Breast epithelium (tissue), 4 donors: ENCODE measurements around the gene CADPS2. TPM values are rescaled to one million over a fixed set of nuclear protein-coding genes. Genes with fewer than 3 reads are reported as not detected.

ENCODE experiments used
- DNase-seq, 2 donors: peaks; one replicate each; pipeline ENCODE4 v3.0.0-alpha.2; 2019; ENCODE audit warnings: low spot score in 2 of 2
- H3K27ac ChIP-seq, 2 donors: fragments of 200-600 bp; sonication (generic) in 1 of 2; one replicate each; pipeline ENCODE4 v1.5.1; 2016 to 2019; ENCODE audit warnings: mild to moderate bottlenecking in 1 of 2
- H3K27me3 ChIP-seq, 2 donors: fragments of 200-600 bp; sonication (generic) in 1 of 2; one replicate each; pipeline versions ENCODE4 v1.5.1 to v1.6.0; 2017 to 2019; ENCODE audit warnings: control low read depth in 1 of 2, mild to moderate bottlenecking in 1 of 2
- H3K36me3 ChIP-seq: fragments of 200-600 bp; one replicate; pipeline ENCODE4 v1.5.1; 2019
- H3K4me1 ChIP-seq, 2 donors: fragments of 200-600 bp; sonication (generic); one replicate each; pipeline ENCODE4 v1.5.1; 2016 to 2019; ENCODE audit warnings: control low read depth in 1 of 2
- H3K4me3 ChIP-seq, 3 donors: fragments of 200-600 bp; sonication (generic); 1 replicate in 2 of 3; 2 replicates in 1 of 3; pipeline ENCODE4 v1.5.1; 2016 to 2019; ENCODE audit warnings: mild to moderate bottlenecking in 3 of 3, moderate library complexity in 2 of 3
- H3K9me3 ChIP-seq, 2 donors: fragments of 200-600 bp; sonication (generic) in 1 of 2; one replicate each; pipeline ENCODE4 v1.5.1; 2016 to 2019; ENCODE audit warnings: control low read depth in 1 of 2
- POLR2A ChIP-seq: fragments of 450-650 bp; IDR thresholded peaks from one replicate; pipeline ENCODE4 v1.6.1; 2016; ENCODE audit warnings: antibody characterized with exemption, mild to moderate bottlenecking, moderate library complexity
- POLR2AphosphoS5 ChIP-seq, 3 donors: sonication (generic); formaldehyde crosslinking; IDR thresholded peaks; one replicate each; pipeline ENCODE4 v1.6.1; 2017; ENCODE audit warnings: antibody characterized with exemption in 3 of 3
- intact Hi-C: fragments of 100-400 bp; cut with DNase I; formaldehyde crosslinking; loops from one replicate; pipeline ENCODE4 v1.15.1; 2023; ENCODE audit warnings: low total_unique reads
- total RNA-seq, 3 donors: library from RNA; depleted of rRNA; stranded (reverse); fragments of >200 nt; gene quantifications; one replicate each; pipeline ENCODE4 v1.1.0, GENCODE V29; 2016
- TF ChIP-seq, protein P1 (sequence below), 3 donors: fragments of 450-650 bp; IDR thresholded peaks; one replicate each; pipeline ENCODE4 v1.5.1; 2016 to 2017; ENCODE audit warnings: antibody characterized with exemption in 3 of 3, mild to moderate bottlenecking in 3 of 3, moderate library complexity in 3 of 3

CADPS2 gene
- total RNA-seq, 3 donors from 2014 or later, result 12.3 to 67.5 (median 66.5) TPM

DNA sequence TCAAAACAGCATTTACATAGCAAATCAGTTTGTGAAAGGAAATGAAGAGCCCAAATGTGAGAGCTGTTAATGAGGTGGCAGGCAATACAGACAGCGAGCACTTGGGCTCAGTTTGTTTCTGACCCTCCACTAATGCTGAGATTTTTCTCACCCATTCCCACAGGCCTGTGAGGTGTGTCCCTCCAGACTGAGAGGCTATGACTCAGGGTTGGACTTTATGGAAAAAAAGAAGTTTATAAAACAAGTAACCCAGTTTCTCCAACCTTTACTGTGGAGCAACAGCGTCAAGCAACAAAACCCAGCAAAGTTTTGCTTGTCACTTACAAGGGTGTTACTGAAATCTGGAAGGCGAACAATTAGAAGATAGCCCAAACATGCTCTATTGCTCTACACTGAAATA is 576.8 kb downstream of the CADPS2 start:
- TF ChIP-seq POLR2A, result no peak
- TF ChIP-seq, protein P1, sequence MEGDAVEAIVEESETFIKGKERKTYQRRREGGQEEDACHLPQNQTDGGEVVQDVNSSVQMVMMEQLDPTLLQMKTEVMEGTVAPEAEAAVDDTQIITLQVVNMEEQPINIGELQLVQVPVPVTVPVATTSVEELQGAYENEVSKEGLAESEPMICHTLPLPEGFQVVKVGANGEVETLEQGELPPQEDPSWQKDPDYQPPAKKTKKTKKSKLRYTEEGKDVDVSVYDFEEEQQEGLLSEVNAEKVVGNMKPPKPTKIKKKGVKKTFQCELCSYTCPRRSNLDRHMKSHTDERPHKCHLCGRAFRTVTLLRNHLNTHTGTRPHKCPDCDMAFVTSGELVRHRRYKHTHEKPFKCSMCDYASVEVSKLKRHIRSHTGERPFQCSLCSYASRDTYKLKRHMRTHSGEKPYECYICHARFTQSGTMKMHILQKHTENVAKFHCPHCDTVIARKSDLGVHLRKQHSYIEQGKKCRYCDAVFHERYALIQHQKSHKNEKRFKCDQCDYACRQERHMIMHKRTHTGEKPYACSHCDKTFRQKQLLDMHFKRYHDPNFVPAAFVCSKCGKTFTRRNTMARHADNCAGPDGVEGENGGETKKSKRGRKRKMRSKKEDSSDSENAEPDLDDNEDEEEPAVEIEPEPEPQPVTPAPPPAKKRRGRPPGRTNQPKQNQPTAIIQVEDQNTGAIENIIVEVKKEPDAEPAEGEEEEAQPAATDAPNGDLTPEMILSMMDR (IDR thresholded peaks at IDR 0.05), result no peak
- no peak for TF ChIP-seq POLR2AphosphoS5 (IDR thresholded peaks at IDR 0.05)
- Histone ChIP-seq H3K4me1 (peaks cover 7 to 20% of the 10 kb centered on the region in 2 donors), H3K27me3 (peaks cover 5 to 100% of the 10 kb centered on the region in 2 donors), H3K27ac (no peak overlapping the region), H3K36me3 (no peaks in the 10 kb centered on the region), H3K9me3 (no peaks in the 10 kb centered on the region), H3K4me3 (no peak overlapping the region)
- DNase-seq, result no peak
- intact Hi-C loops, result no loop called here

DNA sequence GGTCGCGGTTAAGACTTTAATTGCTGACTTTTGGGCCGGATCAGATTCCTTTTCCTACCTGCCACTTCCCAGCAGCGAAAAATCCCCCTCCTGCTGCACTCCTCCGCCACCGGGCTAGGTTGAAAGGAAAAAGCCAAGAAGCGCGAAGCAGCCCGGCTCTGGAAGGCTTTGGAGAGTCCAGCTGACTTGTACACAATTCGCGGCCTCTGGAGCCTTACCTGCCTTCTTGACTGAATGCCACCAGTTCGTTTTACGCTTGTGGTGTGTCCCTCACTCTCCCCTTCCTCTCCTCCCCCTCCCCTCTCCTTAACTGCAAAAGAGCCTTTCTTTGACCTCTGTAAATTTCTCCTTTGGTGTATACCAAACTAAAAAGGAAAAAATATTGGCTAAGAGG is 579.0 kb downstream of the CADPS2 start:
- TF ChIP-seq POLR2AphosphoS5 (IDR thresholded peaks at IDR 0.05), result no peak
- TF ChIP-seq, protein P1 (IDR thresholded peaks at IDR 0.05), result no peak
- no peak for TF ChIP-seq POLR2A
- Histone ChIP-seq H3K36me3 (no peaks in the 10 kb centered on the region), H3K4me1 (peaks cover 7 to 20% of the 10 kb centered on the region in 2 donors), H3K4me3 (no peak overlapping the region), H3K9me3 (no peaks in the 10 kb centered on the region), H3K27ac (no peak overlapping the region), H3K27me3 (peaks cover 10 to 100% of the 10 kb centered on the region in 2 donors)
- intact Hi-C loops, result no loop called here
- no peak for DNase-seq

DNA sequence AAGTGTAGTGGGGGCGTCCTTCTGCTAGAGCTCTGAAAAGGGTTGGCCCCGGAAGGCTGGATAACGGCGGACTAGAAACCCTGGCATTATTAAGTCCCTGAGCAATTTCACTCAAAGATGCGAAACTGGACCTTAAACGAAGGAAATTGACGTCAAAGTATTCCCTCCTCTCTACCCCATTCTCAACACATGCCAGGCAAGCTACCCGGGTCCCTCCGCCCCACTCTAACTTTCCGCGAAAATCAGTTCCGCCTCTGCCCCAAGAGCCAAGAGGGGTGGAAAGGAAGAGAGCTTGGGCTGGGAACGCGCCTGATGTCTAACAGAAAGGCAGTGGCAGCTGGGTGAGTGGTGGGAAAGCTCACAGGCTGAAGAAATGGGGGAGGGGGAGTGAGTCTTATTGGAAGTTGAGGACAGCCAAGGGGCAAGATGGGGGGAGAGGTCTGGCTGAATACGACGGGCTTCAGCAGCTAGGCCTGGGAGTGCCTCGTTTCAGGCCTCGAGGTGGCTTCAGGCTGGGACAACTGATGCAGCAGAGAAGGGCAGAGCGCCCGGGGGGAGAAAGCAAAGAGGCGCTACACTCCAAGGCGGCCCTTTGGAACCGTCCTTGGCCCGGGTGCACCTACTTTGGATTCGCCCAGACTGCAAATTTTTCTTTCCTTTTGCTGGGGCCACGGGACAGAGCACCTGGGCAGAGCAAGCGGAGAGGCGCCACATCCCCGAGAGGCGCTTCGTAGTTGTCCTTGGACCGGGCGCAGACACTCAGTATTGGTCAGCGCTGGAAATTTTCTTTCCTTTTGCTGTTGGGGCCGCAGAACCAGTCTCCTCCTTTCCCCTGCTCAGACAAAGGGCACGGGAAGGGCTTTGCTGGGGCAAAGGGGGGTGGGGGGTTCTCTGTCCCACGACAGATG is 579.7 kb downstream of the CADPS2 start:
- H3K27ac ChIP-seq, result no peak overlapping the region
- H3K4me1 ChIP-seq, result peaks cover 7 to 20% of the 10 kb centered on the region in 2 donors
- H3K27me3 ChIP-seq, result peaks cover 12 to 100% of the 10 kb centered on the region in 2 donors
- intact Hi-C loops, result no loop called here
- no peaks in the 10 kb centered on the region for H3K9me3 ChIP-seq
- DNase-seq, result no peak
- H3K4me3 ChIP-seq, result peak overlapping the region in 1 of 3 donors; percentile 61
- TF ChIP-seq POLR2AphosphoS5 (IDR thresholded peaks at IDR 0.05), result no peak
- TF ChIP-seq, protein P1 (IDR thresholded peaks at IDR 0.05), result no peak
- H3K36me3 ChIP-seq, result no peaks in the 10 kb centered on the region

DNA sequence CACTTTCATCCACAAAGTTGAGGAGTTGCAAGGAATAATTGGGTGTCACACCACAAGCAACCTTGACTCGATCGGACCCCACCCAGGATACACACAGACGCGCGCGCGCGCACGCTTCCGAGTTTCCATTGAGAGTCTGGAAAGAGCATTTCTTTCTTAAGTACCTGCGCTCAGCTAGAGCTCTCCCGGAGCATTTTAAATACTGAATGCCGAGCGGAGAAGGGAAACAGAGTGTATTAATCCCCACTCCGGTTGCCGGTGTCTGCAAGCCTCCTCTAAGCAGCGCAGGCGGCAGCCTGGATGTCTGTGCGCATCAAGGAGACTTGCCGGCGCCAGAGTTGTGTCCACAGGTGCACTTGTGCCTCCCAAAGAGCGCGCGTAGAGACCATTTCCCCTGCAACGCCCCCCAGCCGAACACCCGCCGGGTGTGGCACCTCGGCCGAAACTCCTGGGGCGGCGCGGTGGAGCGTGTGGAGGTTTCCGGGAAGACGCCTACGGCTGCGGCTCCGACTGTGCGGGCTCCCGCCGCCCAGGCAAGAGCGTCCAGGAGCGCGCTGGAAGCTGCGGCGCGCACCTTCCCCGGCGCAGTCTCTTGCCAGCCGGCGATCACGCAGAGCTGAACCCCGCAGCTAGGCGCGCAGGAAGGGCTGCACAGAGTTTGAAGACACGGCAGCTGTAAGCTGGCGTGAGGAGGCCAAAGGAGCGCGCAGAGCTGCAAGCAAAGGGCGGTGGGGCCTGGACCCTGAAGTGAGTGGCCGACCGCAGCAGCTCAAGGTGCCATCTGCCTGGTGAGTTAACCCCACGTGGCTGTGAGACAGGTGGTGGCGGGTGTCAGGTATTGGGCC is 580.6 kb downstream of the CADPS2 start:
- Histone ChIP-seq H3K4me3 (peak overlapping the region in 2 of 3 donors; percentile 26 to 61), H3K4me1 (peaks cover 7 to 20% of the 10 kb centered on the region in 2 donors), H3K27ac (no peak overlapping the region), H3K27me3 (peaks cover 10 to 100% of the 10 kb centered on the region in 2 donors), H3K9me3 (no peaks in the 10 kb centered on the region), H3K36me3 (no peaks in the 10 kb centered on the region)
- intact Hi-C loops, result no loop called here
- no peak for TF ChIP-seq POLR2A
- no peak for TF ChIP-seq POLR2AphosphoS5 (IDR thresholded peaks at IDR 0.05)
- DNase-seq, result no peak

DNA sequence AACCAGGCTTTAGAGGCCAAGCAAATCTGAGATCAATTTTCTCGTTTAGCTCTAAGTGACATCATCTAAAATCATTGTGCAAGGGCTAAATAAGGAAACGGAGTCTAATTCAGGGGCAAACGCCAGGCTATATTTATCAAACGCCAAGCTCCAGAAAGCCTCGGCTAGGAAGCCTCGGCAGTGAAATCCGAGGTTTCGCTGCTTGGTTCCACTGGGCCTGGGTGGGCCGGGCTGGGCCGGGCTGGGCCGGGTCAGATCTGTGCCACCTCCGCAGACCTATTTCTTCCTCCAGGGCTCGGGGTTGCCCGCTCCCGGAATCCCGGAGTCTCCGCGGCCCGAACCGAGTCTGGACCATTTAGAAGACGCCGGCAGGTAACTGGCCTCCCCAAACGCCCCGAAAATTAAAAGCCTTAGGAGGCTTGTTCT is 581.3 kb downstream of the CADPS2 start:
- H3K36me3 ChIP-seq, result no peaks in the 10 kb centered on the region
- H3K4me1 ChIP-seq, result peaks cover 7 to 20% of the 10 kb centered on the region in 2 donors
- no peaks in the 10 kb centered on the region for H3K9me3 ChIP-seq
- intact Hi-C loops, result no loop called here
- DNase-seq, result no peak
- H3K4me3 ChIP-seq, result peak overlapping the region; percentile 5 to 61 (median 26)
- H3K27ac ChIP-seq, result no peak overlapping the region
- H3K27me3 ChIP-seq, result peaks cover 10 to 100% of the 10 kb centered on the region in 2 donors
- TF ChIP-seq POLR2AphosphoS5 (IDR thresholded peaks at IDR 0.05) (no peak), POLR2A (no peak)
- TF ChIP-seq, protein P1 (IDR thresholded peaks at IDR 0.05), result no peak
